MCF 10A (cell line): ENCODE results near the gene ING2. TPM values are rescaled to one million over a fixed set of nuclear protein-coding genes. Genes with fewer than 3 reads are reported as not detected.

ENCODE experiments used
- BruUV-seq: library from RNA; stranded (reverse); fragments of 400-500 nt; replicated peaks from 2 replicates; lab custom pipeline; 2021; lab: Mats Ljungman, UMichigan
- CTCF ChIA-PET: fragments of 300-600 bp; sonication (Branson Sonifier 250); formaldehyde crosslinking; extraction: SDS; loops from one replicate; lab custom pipeline; 2021; ENCODE audit warnings: antibody characterized with exemption, inconsistent platforms; lab: Yijun Ruan, JAX
- POLR2A ChIA-PET: fragments of 300-600, 350-650 bp; sonication (Branson Sonifier 250); formaldehyde crosslinking; extraction: SDS; loops from one replicate; lab custom pipeline; 2020; ENCODE audit warnings: antibody characterized with exemption, inconsistent platforms; lab: Yijun Ruan, JAX
- DNase-seq: peaks from one replicate; pipeline ENCODE4 v3.0.0-alpha.2; 2018; ENCODE audit not compliant: unreplicated experiment
- H3K27ac Mint-ChIP-seq: one replicate; pipeline ENCODE4 v1.8.0; 2022; ENCODE audit warnings: mild to moderate bottlenecking, low read depth, mixed read lengths; ENCODE audit not compliant: unreplicated experiment
- H3K27me3 Mint-ChIP-seq: one replicate; pipeline ENCODE4 v1.8.0; 2022; ENCODE audit warnings: mixed read lengths; ENCODE audit not compliant: insufficient read depth, unreplicated experiment
- H3K36me3 Mint-ChIP-seq: one replicate; pipeline ENCODE4 v1.8.0; 2022; ENCODE audit warnings: mild to moderate bottlenecking, moderate library complexity, mixed read lengths; ENCODE audit not compliant: insufficient read depth, unreplicated experiment
- H3K4me1 Mint-ChIP-seq: one replicate; pipeline ENCODE4 v1.8.0; 2022; ENCODE audit warnings: mixed read lengths; ENCODE audit not compliant: insufficient read depth, unreplicated experiment
- H3K4me3 Mint-ChIP-seq: one replicate; pipeline ENCODE4 v1.8.0; 2022; ENCODE audit warnings: mild to moderate bottlenecking, moderate library complexity, mixed read lengths; ENCODE audit not compliant: unreplicated experiment
- H3K9me3 Mint-ChIP-seq: one replicate; pipeline ENCODE4 v1.8.0; 2022; ENCODE audit warnings: mixed read lengths; ENCODE audit not compliant: unreplicated experiment
- intact Hi-C: fragments of 100-400 bp; cut with micrococcal nuclease; formaldehyde crosslinking; loops from 2 replicates; pipeline ENCODE4 v1.14.1; 2022
- total RNA-seq: library from RNA; stranded (reverse); gene quantifications from 2 replicates; pipeline ENCODE4 v1.2.3, GENCODE V29; 2022
- TF ChIP-seq, protein P1 (sequence below): fragments of 200-600 bp; IDR thresholded peaks from one replicate; pipeline ENCODE4 v1.8.0; 2022; ENCODE audit warnings: antibody characterized with exemption, mild to moderate bottlenecking; ENCODE audit not compliant: unreplicated experiment

Gene ING2
- total RNA-seq, 1 experiment from 2014 or later: 10.5 TPM

DNA sequence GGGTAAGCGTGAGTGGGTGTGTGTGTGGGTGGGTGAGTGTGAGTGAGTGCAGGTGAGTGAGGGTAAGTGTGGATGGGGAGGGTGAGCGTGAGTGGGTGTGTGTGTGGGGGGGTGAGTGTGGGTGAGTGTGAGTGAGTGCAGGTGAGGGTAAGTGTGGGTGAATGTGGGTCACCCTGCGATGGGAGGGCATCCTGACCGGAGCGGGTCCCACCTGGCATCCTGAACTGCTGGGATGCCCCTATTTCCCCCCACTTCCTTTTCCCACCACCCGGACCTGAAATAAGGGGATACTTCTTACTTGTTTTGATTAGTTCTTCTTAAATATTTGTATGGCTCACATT is 49.5 kb downstream of the ING2 start:
- no peak overlapping the region for H3K27ac Mint-ChIP-seq
- DNase-seq: no peak
- ChIA-PET POLR2A (no interaction called here), CTCF (no interaction called here)
- H3K27me3 Mint-ChIP-seq: peaks cover 10% of the 10 kb centered on the region
- intact Hi-C loops: no loop called here
- BruUV-seq: no TSS peak
- H3K36me3 Mint-ChIP-seq: no peaks in the 10 kb centered on the region
- TF ChIP-seq, protein P1, sequence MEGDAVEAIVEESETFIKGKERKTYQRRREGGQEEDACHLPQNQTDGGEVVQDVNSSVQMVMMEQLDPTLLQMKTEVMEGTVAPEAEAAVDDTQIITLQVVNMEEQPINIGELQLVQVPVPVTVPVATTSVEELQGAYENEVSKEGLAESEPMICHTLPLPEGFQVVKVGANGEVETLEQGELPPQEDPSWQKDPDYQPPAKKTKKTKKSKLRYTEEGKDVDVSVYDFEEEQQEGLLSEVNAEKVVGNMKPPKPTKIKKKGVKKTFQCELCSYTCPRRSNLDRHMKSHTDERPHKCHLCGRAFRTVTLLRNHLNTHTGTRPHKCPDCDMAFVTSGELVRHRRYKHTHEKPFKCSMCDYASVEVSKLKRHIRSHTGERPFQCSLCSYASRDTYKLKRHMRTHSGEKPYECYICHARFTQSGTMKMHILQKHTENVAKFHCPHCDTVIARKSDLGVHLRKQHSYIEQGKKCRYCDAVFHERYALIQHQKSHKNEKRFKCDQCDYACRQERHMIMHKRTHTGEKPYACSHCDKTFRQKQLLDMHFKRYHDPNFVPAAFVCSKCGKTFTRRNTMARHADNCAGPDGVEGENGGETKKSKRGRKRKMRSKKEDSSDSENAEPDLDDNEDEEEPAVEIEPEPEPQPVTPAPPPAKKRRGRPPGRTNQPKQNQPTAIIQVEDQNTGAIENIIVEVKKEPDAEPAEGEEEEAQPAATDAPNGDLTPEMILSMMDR: no peak
- H3K9me3 Mint-ChIP-seq: peaks cover 10% of the 10 kb centered on the region
- no peaks in the 10 kb centered on the region for H3K4me1 Mint-ChIP-seq
- no peak overlapping the region for H3K4me3 Mint-ChIP-seq

DNA sequence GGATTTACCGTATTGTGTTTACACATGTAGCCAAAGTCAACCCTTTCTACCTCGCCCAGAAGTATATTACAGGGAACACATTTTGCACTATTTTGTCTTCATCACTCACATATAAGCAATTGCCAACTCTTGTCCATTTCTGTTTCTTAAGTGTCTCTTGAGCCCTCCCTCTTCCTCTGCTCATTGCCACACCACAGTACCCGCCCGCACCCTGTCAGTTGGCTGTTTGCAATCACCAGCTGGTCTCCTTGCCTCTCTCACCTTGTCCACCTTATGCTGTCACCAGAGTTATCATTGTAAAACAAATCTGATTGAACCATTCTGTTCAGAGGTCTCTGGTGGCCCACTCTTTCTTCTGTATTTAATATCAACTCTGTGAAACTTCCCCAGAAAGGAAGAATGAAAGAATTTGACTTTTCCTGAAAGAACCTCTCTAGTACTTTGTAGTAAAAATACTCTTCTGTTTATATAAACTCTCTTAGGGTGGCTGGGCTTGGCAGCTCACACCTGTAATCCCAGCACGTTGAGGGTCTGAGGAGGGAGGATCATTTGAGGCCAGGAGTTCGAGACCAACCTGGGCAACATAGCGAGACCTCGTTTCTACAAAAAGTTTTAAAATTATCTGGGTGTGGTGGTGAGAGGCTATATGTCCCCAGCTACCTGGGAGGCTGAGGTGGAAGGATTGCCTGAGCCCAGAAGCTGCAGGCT is 50.2 kb downstream of the ING2 start:
- H3K4me1 Mint-ChIP-seq: no peaks in the 10 kb centered on the region
- H3K27ac Mint-ChIP-seq: no peak overlapping the region
- POLR2A ChIA-PET: no interaction called here
- TF ChIP-seq, protein P1: no peak
- no peak overlapping the region for H3K4me3 Mint-ChIP-seq
- H3K9me3 Mint-ChIP-seq: peaks cover 10% of the 10 kb centered on the region
- H3K27me3 Mint-ChIP-seq: peaks cover 10% of the 10 kb centered on the region
- BruUV-seq: no TSS peak
- intact Hi-C loops: no loop called here
- H3K36me3 Mint-ChIP-seq: no peaks in the 10 kb centered on the region
- CTCF ChIA-PET: interaction anchor here (0.5 kb wide), 1 partner anchor 9 kb away, joined by 3 read pairs; no protein-coding TSS in a partner anchor
- DNase-seq: peak; percentile 12

DNA sequence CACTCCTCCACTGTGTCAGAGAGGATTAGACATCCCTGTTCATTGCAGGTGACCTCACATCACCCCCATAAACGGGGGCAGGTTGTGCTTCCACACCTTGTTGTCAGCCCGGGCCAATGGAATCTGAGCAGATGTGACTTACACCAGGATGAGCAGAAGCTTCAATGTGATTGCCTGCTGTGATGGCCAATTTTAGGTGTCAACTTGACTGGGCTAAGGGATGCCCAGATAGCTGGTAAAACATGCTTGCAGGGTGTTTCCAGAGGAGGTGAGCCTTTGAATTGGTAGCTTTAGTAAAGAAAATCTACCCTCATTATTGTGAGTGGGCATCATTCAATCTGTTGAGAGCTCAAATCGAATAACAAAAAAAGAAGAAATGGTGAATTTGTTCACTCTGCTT is 52.1 kb downstream of the ING2 start:
- CTCF ChIA-PET: interaction anchor here (1.1 kb wide), 1 partner anchor 19 kb away, joined by 3 read pairs; no protein-coding TSS in a partner anchor
- TF ChIP-seq, protein P1: no peak

DNA sequence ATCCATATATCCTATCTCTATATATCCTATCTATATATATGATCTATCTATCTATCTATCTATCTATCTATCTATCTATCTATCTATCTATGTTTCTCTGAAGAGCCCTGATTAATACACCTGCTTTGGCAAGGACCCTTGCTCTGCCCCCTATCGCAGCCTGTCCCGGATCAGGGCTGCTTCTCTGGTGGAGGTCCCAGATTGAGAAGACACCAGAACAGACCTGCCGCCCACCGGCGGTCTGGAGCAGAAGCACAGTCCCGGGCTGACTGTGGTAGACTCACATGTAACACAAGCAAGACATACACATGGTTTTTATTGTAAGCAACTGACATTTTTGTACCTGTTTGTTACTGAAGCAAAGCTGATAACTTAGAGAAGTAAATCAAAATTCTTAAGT is 52.8 kb downstream of the ING2 start:
- Mint-ChIP-seq H3K9me3 (peaks cover 6% of the 10 kb centered on the region), H3K4me3 (no peak overlapping the region), H3K27me3 (peaks cover 10% of the 10 kb centered on the region), H3K4me1 (no peaks in the 10 kb centered on the region), H3K27ac (no peak overlapping the region), H3K36me3 (no peaks in the 10 kb centered on the region)
- no peak for DNase-seq
- TF ChIP-seq, protein P1: no peak
- CTCF ChIA-PET: interaction anchor here (0.7 kb wide), 1 partner anchor 8 kb away, joined by 3 read pairs; no protein-coding TSS in a partner anchor
- BruUV-seq: no TSS peak
- POLR2A ChIA-PET: no interaction called here
- intact Hi-C loops: no loop called here

More for the DNA sequence above, 52.1 kb downstream of the ING2 start:
- no peak for DNase-seq
- Mint-ChIP-seq H3K36me3 (no peaks in the 10 kb centered on the region), H3K27me3 (peaks cover 10% of the 10 kb centered on the region), H3K4me1 (no peaks in the 10 kb centered on the region), H3K9me3 (peaks cover 10% of the 10 kb centered on the region), H3K4me3 (no peak overlapping the region), H3K27ac (no peak overlapping the region)
- POLR2A ChIA-PET: no interaction called here
- no TSS peak for BruUV-seq
- intact Hi-C loops: no loop called here
